Endodermal cell (in vitro differentiated cells): ENCODE results near the gene PFKL. TPM values are rescaled to one million over a fixed set of nuclear protein-coding genes. Genes with fewer than 3 reads are reported as not detected.

Experiments
- DNase-seq: peaks from one replicate; pipeline ENCODE4 v3.0.0-alpha.2; 2017
- H3K27ac ChIP-seq: 2 replicates; pipeline ENCODE4 v1.5.1; 2013; ENCODE audit warnings: mild to moderate bottlenecking, low read depth, low read length, moderate library complexity
- H3K27me3 ChIP-seq: 2 replicates; pipeline ENCODE4 v1.6.1; 2013; ENCODE audit warnings: mild to moderate bottlenecking, low read length, moderate library complexity; ENCODE audit not compliant: insufficient read depth, control insufficient read depth, poor library complexity, severe bottlenecking
- H3K36me3 ChIP-seq: 2 replicates; pipeline ENCODE4 v1.7.0; 2013; ENCODE audit warnings: mild to moderate bottlenecking, low read length, moderate library complexity; ENCODE audit not compliant: control insufficient read depth, insufficient read depth
- H3K4me1 ChIP-seq: one replicate; pipeline ENCODE4 v1.7.0; 2013; ENCODE audit warnings: low read length; ENCODE audit not compliant: control insufficient read depth, insufficient read depth
- H3K4me3 ChIP-seq: 2 replicates; pipeline ENCODE4 v1.5.1; 2013; ENCODE audit warnings: mild to moderate bottlenecking, low read length, moderate library complexity
- H3K9ac ChIP-seq: 2 replicates; pipeline ENCODE4 v1.6.1; 2013; ENCODE audit warnings: mild to moderate bottlenecking, low read length, moderate library complexity; ENCODE audit not compliant: poor library complexity, severe bottlenecking; ENCODE audit errors: extremely low read depth
- H3K9me3 ChIP-seq: 2 replicates; pipeline ENCODE4 v1.6.1; 2013; ENCODE audit warnings: mild to moderate bottlenecking, low read length, moderate library complexity; ENCODE audit not compliant: control insufficient read depth
- H3K27ac Mint-ChIP-seq: 2 replicates; pipeline ENCODE4 v1.8.0; 2020; ENCODE audit warnings: mixed read lengths
- H3K27me3 Mint-ChIP-seq: 2 replicates; pipeline ENCODE4 v1.8.0; 2021; ENCODE audit warnings: mild to moderate bottlenecking, mixed read lengths; ENCODE audit not compliant: insufficient read depth
- H3K36me3 Mint-ChIP-seq: 2 replicates; pipeline ENCODE4 v1.8.0; 2020; ENCODE audit warnings: low read depth, mixed read lengths
- H3K4me1 Mint-ChIP-seq: 2 replicates; pipeline ENCODE4 v1.8.0; 2020; ENCODE audit warnings: mixed read lengths
- H3K4me3 Mint-ChIP-seq: 2 replicates; pipeline ENCODE4 v1.8.0; 2020; ENCODE audit warnings: mild to moderate bottlenecking, moderate library complexity, mixed read lengths
- H3K9me3 Mint-ChIP-seq: 2 replicates; pipeline ENCODE4 v1.8.0; 2020; ENCODE audit warnings: mild to moderate bottlenecking, mixed read lengths
- CTCF ChIP-seq: fragments of 200-600 bp; sonication (generic); conservative IDR thresholded peaks from 2 replicates; pipeline ENCODE4 v1.5.0; 2021; ENCODE audit warnings: antibody characterized with exemption, mild to moderate bottlenecking
- WGBS, 2 experiments: methylation state at CpG; one replicate each; pipeline versions ENCODE4 v1.1.5 to v1.1.7; 2013; ENCODE audit warnings: missing lambda C conversion rate in 2 of 2, mixed read lengths in 1 of 2; ENCODE audit not compliant: insufficient coverage in 1 of 2, insufficient read length in 1 of 2; 5-methylcytosine and 5-hydroxymethylcytosine counted together
- total RNA-seq, 2 donors: library from RNA; stranded (reverse); fragmentation: NEBNext Ultra II Directional in 1 of 2; extraction: Animal tissue kit (Norgen Biotek cat#: 25700) in 1 of 2; gene quantifications; 2 replicates in 1 of 2; 3 replicates in 1 of 2; pipeline ENCODE4 v1.2.1, GENCODE V29; 2021

The PFKL gene
- total RNA-seq, 2 donors from 2014 or later = 195 to 198 TPM

GRCh38 chr21:44288251-44289110 lies 11.4 kb upstream of the PFKL start:
- Mint-ChIP-seq H3K4me3 (no peak overlapping the region), H3K27ac (no peak overlapping the region), H3K4me1 (peaks cover 12% of the 10 kb centered on the region), H3K27me3 (peaks cover 4% of the 10 kb centered on the region), H3K36me3 (no peaks in the 10 kb centered on the region), H3K9me3 (no peaks in the 10 kb centered on the region)
- no peak overlapping the region for H3K27ac ChIP-seq
- peaks cover 15% of the 10 kb centered on the region for H3K4me1 ChIP-seq
- no peak for DNase-seq
- H3K27me3 ChIP-seq = no peaks in the 10 kb centered on the region
- no peaks in the 10 kb centered on the region for H3K36me3 ChIP-seq
- no peaks in the 10 kb centered on the region for H3K9me3 ChIP-seq
- H3K9ac ChIP-seq = no peak overlapping the region
- 93 to 96% methylated on average over 21 to 23 of the region's 23 CpGs for WGBS, 2 experiments
- H3K4me3 ChIP-seq = no peak overlapping the region
- TF ChIP-seq CTCF = no peak

- Histone ChIP-seq H3K9ac (no peak overlapping the region), H3K4me1 (peaks cover 5% of the 10 kb centered on the region), H3K27me3 (no peaks in the 10 kb centered on the region), H3K27ac (no peak overlapping the region), H3K36me3 (no peaks in the 10 kb centered on the region), H3K4me3 (no peak overlapping the region), H3K9me3 (no peaks in the 10 kb centered on the region)
- Mint-ChIP-seq H3K9me3 (no peaks in the 10 kb centered on the region), H3K4me1 (peaks cover 2% of the 10 kb centered on the region), H3K4me3 (no peak overlapping the region), H3K27ac (no peak overlapping the region), H3K27me3 (peaks cover 4% of the 10 kb centered on the region), H3K36me3 (no peaks in the 10 kb centered on the region)
- DNase-seq = no peak
- TF ChIP-seq CTCF = no peak
- 85 to 89% methylated on average over 14 to 24 of the region's 24 CpGs for WGBS, 2 experiments
Measured at GRCh38 chr21:44289381-44290010, 10.4 kb upstream of the PFKL start.

- Mint-ChIP-seq H3K36me3 (no peaks in the 10 kb centered on the region), H3K27me3 (peaks cover under 1% of the 10 kb centered on the region), H3K9me3 (no peaks in the 10 kb centered on the region), H3K4me3 (no peak overlapping the region), H3K27ac (no peak overlapping the region), H3K4me1 (no peaks in the 10 kb centered on the region)
- Histone ChIP-seq H3K9me3 (no peaks in the 10 kb centered on the region), H3K9ac (no peak overlapping the region), H3K36me3 (no peaks in the 10 kb centered on the region), H3K4me1 (peaks cover 3% of the 10 kb centered on the region), H3K27me3 (no peaks in the 10 kb centered on the region), H3K4me3 (no peak overlapping the region), H3K27ac (no peak overlapping the region)
- no peak for DNase-seq
- TF ChIP-seq CTCF = no peak
- 86 to 88% methylated on average over 8 to 16 of the region's 16 CpGs for WGBS, 2 experiments
Measured at GRCh38 chr21:44290327-44291077, 9.4 kb upstream of the PFKL start.
